Posterior vena cava (tissue), 2 donors: ENCODE data around the gene TBXA2R. TPM values are rescaled to one million over a fixed set of nuclear protein-coding genes. Genes with fewer than 3 reads are reported as not detected.
"Not testable (repeated sequence)": the region's sequence is repeated elsewhere in the genome, so short reads cannot be mapped to it uniquely, and the experiment has no call there.

Experiments used
- DNase-seq: peaks from one replicate; pipeline ENCODE4 v3.0.0-alpha.2; 2020; ENCODE audit warnings: low spot score
- intact Hi-C, 2 donors: fragments of 100-400 bp; cut with DNase I; formaldehyde crosslinking; loops; one replicate each; pipeline versions ENCODE4 v1.14.1 to v1.14.2; 2022 to 2023
- total RNA-seq, 2 donors: library from RNA; stranded (reverse); fragmentation: NEBNext Ultra II Directional; extraction: Animal tissue kit (Norgen Biotek cat#: 25700); gene quantifications; one replicate each; pipeline ENCODE4 v1.2.1, GENCODE V29; 2021
- donor health status: DM: yes; HTN: yes; CAD: no.
- donor health status: DM: yes; HTN: yes; CAD: no.

Gene TBXA2R
- total RNA-seq, 2 donors from 2014 or later: 46.9 to 49.6 TPM

DNA sequence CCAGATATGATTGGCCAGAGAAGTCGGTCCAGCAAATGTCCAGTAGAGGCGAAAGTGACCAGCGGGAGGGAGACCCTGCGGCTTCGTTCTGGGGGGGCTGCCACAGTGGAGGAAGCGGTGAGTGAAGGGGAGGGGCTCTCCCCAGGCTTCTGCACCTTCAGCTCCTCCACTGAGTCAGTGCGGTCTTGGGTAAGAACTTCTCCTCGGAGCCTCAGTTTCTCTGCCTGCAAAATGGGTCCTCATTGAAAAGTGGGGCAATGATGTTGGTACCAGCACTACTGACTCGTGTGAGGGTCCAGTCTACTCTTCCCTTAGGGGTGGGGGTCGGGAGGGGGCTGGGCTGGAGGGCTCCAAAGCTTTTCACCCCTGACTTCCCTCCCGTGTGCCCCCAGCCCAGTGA, 17.2 kb downstream of the TBXA2R start:
- peak; percentile 64 for DNase-seq
- intact Hi-C loops: no loop called here

DNA sequence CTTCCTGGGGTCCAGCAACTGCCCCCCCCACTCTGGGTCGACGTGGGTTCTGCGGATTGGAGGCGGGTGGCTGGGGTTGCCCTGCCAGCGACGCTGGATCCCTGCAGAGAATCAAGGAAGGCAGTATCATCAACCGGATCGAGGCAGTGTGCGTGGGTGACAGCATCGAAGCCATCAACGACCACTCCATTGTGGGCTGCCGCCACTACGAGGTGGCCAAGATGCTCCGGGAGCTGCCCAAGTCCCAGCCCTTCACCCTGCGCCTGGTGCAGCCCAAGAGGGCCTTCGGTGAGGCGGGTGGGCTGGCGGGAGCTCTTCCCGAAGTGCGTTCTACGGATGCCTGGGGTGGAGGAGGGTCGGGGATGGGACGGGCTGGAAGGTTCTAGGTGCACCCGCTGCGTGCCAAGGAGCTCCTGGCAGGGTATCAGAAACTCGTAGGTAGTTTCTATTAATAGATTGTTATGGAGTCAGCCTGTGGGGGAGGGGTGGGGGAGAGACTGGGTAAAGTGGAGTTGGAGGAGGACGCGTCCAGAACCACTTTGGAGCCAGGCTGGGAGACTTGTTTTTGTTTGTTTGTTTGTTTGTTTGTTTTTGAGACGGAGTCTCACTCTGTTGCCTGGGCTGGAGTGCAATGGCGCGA, 19.8 kb downstream of the TBXA2R start:
- peak; percentile 64 for DNase-seq
- intact Hi-C loops: loop anchor here in 1 of 2 donors (2.0 kb wide), 1 partner anchor 32 kb away; no protein-coding TSS in a partner anchor

DNA sequence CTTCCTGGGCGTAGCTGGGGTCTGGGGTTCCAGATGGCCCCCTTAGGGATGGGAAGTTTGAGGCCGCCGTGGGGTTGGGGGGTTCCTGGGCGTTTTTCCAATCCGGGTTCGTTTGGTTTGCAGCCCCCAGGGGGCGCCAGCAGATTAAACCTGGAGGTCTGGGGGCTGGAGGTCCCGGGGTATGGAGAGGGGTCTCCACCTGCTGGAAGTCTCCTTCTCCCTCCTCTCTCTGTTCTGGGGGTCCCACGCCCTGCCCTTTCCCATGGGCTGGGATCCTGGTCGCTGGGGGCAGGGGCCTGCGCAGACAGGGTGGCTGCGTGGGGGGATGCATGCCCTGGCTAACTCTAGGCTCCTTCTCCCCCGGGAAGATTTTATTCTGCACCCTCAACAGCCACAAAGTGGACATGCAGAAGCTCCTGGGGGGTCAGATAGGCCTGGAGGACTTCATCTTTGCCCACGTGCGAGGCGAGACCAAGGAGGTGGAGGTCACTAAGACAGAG, 20.5 kb downstream of the TBXA2R start:
- intact Hi-C loops: loop anchor here in 1 of 2 donors (2.0 kb wide), 1 partner anchor 33 kb away; no protein-coding TSS in a partner anchor
- DNase-seq: no peak

DNA sequence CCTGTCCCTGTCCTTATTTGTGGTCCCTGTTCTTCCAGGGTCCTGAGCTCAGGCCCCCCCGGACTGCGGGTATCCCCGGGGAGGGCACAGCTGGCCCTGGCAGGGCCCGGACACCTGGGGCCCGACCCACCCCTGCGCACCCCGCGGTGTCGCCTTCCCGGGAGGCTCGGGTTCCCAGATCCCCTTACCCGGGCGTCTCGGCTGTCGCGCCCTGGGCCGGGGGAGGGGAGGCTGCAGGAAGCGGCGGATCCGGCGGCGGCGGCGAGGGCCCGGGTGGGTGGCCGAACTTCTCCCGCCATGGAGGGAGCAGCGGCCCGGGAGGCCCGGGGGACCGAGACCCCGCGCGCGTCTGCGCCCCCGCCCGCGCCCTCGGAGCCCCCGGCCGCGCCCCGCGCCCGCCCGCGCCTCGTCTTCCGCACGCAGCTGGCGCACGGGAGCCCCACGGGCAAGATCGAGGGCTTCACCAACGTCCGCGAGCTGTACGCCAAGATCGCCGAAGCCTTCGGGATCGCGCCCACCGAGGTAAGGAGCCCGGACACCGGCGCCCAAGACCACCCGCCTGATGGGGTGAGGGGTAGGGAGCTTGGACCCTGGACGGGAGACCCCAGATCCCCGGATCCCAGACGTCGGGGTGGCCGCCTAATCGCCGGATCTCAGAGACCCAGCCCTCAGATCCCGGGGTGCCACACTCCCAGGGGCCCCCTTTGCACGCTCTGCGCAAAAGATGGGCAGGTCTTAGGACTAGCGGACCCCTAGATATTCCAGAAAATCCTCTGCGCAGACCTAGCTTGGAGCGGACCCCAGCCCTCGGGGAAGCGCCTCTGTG, 21.2 kb downstream of the TBXA2R start, which contains the start of gene GIPC3:
Gene GIPC3 (plus strand): TSS at position 178 of the 826 bp plus-strand sequence. CDS start 120 bp downstream, at position 298.
- no peak for DNase-seq
- intact Hi-C loops: loop anchor here in 1 of 2 donors (2.0 kb wide), 1 partner anchor 33 kb away; no protein-coding TSS in a partner anchor

DNA sequence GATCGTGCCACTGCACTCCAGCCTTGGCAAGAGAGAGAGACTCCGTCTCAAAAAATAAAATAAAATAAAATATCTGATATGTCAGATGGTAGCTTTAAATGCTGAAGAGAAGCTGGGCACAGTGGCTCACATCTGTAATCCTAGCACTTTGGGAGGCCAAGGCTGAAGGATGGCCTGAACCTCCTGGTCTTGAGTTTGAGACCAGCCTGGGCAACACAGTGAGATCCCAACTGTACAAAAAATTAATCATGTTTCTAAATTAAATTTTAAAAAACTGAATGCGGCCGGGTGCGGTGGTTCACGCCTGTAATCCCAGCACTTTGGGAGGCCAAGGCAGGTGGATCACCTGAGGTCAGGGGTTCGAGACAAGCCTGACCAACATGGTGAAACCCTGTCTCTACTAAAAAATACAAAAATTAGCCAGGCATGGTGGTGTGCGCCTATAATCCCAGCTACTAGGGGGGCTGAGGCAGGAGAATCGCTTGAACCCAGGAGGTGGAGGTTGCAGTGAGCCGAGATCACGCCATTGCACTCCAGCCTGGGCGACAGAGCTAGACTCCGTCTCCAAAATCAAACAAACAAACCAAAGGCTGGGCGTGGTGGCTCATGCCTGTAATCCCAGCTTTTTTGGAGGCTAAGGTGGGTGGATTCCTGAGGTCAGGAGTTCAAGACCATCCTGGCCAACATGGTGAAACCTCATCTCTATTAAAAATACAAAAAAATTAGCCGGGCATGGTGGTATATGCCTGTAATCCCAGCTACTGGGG, 22.5 kb downstream of the TBXA2R start:
- intact Hi-C loops, DNase-seq: not testable (repeated sequence)

DNA sequence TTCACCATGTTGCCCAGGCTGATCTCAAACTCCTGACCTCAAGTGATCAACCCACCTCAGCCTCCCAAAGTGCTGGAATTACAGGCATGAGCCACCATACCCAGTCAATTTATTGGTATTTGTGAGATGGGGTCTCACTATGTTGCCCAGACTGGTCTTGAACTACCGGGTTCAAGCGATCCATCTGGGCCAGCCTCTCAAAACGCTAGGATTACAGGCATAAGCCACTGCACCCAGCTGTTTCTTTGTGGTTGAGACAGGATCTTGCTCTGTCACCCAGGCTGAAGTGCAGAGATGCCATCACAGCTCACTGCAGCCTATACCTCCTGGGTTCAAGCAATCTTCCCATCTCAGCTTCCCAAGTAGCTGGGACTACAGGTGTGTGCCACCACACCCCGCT, 24.9 kb downstream of the TBXA2R start:
- intact Hi-C loops, DNase-seq: not testable (repeated sequence)

DNA sequence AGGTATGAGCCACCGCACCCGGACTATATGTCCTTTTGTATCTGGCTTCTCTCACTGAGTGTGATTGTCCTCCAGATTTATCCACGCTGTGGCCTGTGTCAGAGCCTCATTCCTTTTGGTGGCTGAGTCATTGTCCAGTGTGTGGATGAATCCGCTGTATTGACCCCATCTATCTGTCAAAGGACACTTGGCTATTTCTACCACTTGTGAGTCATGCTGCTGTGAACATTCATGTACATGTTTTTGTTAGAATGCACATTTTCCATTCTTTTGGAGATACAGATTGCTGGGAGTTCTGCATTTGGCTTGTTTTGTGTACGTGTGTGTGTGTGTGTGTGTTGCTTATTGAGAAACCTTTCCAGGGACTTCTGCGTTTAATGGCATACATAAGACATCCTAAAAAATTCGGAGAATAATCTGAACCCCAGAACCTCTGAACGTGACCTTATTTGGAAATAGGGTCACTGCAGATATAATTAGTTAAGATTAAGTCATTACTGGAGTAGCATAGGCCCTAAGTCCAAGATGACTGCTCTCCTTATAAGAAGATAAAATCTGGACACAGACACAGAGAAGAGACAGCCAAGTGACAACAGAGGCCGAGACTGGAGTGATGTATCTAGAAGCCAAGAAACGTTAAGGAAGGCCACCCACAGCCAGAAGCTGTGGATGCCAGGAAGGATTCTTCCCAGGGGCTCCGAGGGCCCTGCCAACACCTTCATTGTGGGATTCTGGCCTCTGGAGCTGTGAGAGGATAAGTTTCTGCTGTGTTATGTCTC, 26.3 kb downstream of the TBXA2R start:
- intact Hi-C loops: no loop called here
- no peak for DNase-seq

DNA sequence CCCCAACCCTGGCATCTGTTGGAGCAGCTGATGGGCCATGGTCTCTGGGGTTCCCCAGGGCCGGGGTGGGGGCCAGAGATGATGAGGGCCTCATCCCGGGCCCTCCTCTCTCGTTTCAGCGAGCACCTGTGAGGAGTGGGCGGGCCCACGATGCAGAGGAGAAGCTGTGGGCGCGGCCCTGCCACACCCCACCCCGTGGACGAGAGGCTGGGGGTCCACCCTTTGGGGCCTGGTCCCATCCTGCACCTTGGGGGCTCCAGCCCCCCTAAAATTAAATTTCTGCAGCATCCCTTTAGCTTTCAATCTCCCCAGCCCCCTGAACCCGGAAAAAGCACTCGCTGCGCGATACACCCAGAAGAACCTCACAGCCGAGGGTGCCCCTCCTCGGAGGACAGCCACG, 28.3 kb downstream of the TBXA2R start:
- intact Hi-C loops: no loop called here
- no peak for DNase-seq

DNA sequence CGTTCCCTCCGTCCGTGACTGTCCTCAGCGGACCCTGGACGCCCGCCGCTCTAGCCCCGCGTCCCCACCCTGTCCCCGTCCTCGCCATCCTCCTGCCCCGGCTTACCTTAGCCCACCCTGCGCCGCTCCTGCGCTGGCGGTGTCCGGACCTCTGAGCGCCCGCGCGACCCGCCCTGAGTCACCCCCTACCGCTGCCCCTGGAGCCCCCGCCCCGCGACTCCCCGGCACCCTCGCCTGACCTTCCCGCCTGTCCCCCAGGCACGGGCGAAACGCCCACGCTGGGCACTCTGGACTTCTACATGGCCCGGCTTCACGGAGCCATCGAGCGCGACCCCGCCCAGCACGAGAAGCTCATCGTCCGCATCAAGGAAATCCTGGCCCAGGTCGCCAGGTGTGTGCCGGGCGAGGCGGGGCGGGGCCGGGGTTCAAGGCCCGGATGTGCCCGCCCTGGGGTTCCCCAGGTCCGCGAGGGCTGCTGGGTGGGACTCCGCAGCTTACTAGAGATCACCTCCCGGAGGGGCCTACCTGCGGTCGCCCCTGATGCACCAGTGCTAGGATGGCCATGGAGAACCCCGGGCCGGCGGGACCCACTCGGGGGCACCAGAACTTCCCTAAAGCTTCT, 28.8 kb downstream of the TBXA2R start:
- no peak for DNase-seq
- intact Hi-C loops: no loop called here

DNA sequence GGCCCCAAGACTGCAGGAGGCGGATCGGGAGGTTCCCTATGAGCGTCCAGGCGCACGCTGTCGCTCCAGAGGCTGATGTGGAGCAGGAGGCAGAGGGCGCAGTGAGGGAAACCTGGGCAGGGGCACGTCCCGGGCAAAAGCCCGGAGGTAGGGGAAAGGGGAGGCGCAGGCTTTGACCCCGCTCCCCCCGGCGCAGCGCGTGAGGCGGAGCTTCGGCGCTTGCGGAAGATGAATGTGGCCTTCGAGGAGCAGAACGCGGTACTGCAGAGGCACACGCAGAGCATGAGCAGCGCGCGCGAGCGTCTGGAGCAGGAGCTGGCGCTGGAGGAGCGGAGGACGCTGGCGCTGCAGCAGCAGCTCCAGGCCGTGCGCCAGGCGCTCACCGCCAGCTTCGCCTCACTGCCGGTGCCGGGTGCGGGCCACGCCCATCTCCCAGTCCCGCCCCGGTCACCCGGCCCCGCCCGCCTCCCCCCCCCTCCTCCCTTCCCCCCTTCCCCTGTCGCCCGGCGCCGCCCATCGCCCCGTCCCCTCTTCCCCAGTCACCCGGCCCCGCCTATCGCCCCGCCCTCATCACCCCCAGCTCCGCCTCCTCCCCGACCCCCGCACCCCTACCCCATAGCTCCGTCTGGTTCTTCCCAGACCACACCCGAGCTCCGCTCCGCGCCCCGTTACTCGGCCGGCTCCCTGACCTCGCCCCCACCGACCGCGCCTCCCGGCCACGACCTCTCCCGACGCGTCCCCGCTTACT, 29.8 kb downstream of the TBXA2R start:
- peak; percentile 91 for DNase-seq
- intact Hi-C loops: no loop called here

DNA sequence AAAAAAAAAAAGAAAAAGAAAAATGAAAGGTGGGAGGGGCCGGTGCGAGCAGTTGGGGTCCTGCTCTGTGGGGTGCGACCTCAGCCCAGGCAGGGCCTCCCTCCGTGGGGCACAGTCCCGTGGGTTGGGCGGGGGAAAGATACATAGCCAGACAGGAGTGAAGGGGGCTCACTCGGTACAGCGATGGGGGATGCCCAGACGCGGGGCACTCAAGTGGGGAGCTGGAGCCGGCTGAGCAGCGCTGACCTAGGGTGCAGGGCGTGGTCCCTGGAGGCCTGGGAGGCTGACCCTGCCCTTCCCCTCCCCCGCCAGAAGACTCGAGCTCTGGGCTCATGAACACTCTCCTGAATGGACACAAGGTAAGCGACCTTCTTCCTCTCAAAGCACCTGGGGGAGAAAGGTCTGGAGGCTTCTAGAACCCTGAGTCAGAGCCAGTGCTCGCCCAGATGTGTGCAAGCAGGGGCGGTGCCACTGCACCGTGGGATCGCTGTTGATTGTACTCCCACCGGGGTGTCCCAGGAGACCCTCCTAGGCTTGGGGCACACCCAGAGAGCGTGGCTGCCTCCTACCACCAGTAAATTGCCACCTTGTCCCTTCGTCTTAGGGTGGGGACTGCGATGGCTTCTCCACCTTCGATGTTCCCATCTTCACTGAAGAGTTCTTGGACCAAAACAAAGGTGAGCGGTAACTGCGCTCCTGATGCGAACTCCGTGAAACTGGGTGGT, 30.6 kb downstream of the TBXA2R start:
- DNase-seq: no peak
- intact Hi-C loops: no loop called here

DNA sequence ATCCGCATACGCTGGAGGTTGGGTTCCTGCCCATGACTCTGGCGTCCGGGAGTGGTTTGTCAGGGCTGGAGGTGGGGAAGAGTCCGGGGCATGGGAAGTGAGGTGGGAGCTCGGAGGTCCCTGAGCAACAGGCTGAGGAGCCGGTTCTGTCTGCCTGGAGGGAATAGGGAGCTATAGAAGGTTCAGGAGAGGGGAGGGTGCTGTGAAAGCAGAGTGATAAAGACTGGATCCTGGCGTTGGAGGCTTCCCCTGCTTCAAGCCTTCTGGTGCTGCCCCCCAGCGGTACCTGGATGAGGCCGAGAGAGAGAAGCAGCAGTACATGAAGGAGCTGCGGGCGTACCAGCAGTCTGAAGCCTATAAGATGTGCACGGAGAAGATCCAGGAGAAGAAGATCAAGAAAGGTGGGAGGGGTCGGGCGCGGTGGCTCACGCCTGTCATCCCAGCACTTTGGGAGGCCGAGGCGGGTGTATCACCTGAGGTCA, 31.4 kb downstream of the TBXA2R start:
- intact Hi-C loops: no loop called here
- no peak for DNase-seq

DNA sequence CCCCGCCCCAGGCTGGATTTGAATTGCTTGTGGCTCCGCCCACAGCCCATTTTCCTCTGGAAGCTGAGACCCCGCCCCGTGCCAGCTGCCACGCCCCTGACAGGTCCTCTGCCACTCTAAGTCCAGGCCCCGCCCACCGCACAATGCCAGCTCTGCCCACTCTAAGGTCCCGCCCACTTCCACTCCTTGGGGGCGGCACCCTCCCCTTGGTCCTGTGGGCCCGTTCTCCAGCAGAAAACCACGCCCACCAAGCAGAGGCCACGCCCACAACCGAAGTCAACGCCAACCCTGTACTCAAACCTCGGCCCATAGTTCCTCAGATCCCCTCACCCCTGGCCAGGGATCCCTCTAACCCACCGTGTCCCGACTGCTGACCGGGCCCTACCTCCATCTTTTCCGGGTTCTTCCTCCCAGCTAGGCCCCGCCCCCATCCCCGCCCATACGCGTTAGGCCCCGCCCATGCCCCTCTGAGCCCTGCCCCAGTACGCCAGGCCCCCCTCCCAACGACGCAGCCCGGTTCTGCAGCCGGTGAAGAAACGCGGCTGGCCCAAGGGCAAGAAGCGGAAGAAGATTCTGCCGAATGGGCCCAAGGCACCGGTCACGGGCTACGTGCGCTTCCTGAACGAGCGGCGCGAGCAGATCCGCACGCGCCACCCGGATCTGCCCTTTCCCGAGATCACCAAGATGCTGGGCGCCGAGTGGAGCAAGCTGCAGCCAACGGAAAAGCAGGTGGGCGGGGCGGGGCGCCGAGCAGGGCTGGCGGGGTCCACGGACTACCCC, 32.6 kb downstream of the TBXA2R start:
- peak; percentile 97 for DNase-seq
- intact Hi-C loops: no loop called here

DNA sequence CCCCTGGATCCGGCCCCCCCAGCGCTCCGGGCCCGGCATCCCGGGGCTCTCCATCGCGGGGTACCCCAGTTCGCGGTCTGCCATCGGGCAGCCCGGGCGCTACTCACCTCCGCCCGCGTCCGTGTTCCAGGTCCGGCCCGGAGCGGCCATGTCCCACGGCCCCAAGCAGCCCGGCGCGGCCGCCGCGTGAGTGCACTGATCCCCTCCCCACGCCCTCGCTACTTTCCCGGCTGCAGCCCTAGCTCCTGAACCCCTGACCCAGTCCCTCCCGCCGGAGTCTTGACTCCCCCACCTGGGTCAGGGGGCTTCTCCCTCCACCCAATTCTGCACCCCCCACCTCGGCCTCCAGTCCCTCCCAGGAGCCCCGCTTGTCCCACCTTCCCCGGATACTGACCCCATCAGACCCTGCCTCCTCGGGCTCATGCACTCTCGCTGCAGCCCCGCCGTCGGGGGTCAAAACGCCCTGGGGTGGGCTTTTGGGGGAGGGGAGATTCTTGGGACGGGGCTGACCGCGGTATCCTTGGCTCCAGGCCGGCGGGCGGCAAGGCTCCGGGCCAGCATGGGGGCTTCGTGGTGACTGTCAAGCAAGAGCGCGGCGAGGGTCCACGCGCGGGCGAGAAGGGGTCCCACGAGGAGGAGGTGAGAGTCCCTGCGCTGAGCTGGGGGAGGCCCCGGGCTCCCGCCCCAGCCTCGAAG, 33.4 kb downstream of the TBXA2R start:
- intact Hi-C loops: no loop called here
- DNase-seq: no peak

DNA sequence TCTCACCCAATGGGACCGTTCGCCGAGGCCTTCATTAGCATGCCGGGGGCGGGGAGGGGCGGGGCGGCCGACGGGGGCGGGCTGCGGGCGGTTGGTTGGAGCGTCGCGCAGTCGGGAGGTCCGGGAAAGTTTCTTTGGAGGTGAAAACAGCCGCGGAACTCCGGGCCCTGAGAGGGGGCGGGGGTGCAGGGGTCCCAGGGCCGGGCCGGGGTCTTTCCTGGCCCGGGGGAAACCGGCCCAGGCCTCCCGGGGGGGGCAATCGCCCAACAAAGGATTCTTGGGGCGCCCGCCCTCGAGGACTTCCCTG, 33.9 kb downstream of the TBXA2R start, which contains the start of gene HMG20B:
Gene HMG20B (plus strand): TSS at position 90 of the 307 bp plus-strand sequence. CDS start 366 bp downstream, outside the sequence.
- intact Hi-C loops: no loop called here
- DNase-seq: no peak
